ENCODE data around the gene DEFB110.

- no peak for TF ChIP-seq CTCF (IDR thresholded peaks at IDR 0.05)
- TF ChIP-seq POLR2A (IDR thresholded peaks at IDR 0.05): no peak
Observed at GRCh38 chr6:50003139-50003538, 18.7 kb downstream of the DEFB110 start.

All from heart left ventricle (tissue), 13 donors.